GM15510 (cell line): Measurements from ENCODE around the gene SMIM3.

Experiments
- POLR2A ChIP-seq: IDR thresholded peaks from 3 replicates; pipeline ENCODE4 v1.6.1; 2011; ENCODE audit warnings: borderline replicate concordance; ENCODE audit not compliant: insufficient read length; ENCODE audit errors: extremely low read depth

Gene SMIM3

GRCh38 chr5:150778517-150779396 lies at the start of gene SMIM3:
Gene SMIM3, plus strand, starts transcription at chr5:150778757. Its CDS starts 16,684 bp downstream, at chr5:150795441.
- TF ChIP-seq POLR2A: peak; percentile 25

- no peak for TF ChIP-seq POLR2A
Measured at GRCh38 chr5:150729859-150730258, 48.7 kb upstream of the SMIM3 start.

GRCh38 chr5:150731669-150732242 lies 46.8 kb upstream of the SMIM3 start:
- TF ChIP-seq POLR2A: no peak

- TF ChIP-seq POLR2A: no peak
Measured at GRCh38 chr5:150734579-150735384, 43.8 kb upstream of the SMIM3 start.

GRCh38 chr5:150738862-150739261 lies 39.7 kb upstream of the SMIM3 start:
- TF ChIP-seq POLR2A: no peak

GRCh38 chr5:150740992-150741391 lies 37.6 kb upstream of the SMIM3 start:
- no peak for TF ChIP-seq POLR2A

- TF ChIP-seq POLR2A: no peak
Measured at GRCh38 chr5:150750469-150750868, 28.1 kb upstream of the SMIM3 start.

- no peak for TF ChIP-seq POLR2A
Measured at GRCh38 chr5:150751096-150751891, 27.3 kb upstream of the SMIM3 start.

- no peak for TF ChIP-seq POLR2A
Measured at GRCh38 chr5:150753463-150753862, 25.1 kb upstream of the SMIM3 start.

GRCh38 chr5:150753863-150754262 lies 24.7 kb upstream of the SMIM3 start:
- no peak for TF ChIP-seq POLR2A

- TF ChIP-seq POLR2A: no peak
Measured at GRCh38 chr5:150757087-150757649, 21.4 kb upstream of the SMIM3 start.

GRCh38 chr5:150758203-150758530 lies 20.4 kb upstream of the SMIM3 start:
- no peak for TF ChIP-seq POLR2A

- peak; percentile 75 for TF ChIP-seq POLR2A
Measured at GRCh38 chr5:150758531-150759333, 19.8 kb upstream of the SMIM3 start, which contains the start of gene DCTN4. Gene DCTN4, minus strand, starts transcription at chr5:150759017. Its CDS starts 24 bp downstream, at chr5:150758993.

GRCh38 chr5:150759334-150759583 lies 19.3 kb upstream of the SMIM3 start:
- no peak for TF ChIP-seq POLR2A

- TF ChIP-seq POLR2A: no peak
Measured at GRCh38 chr5:150762211-150762610, 16.3 kb upstream of the SMIM3 start.
